DND-41 (cell line): ENCODE measurements around the gene FAM53B.

ENCODE experiments used
- EZH2 ChIP-seq: IDR thresholded peaks from 3 replicates; pipeline ENCODE4 v1.6.1; 2012; ENCODE audit warnings: borderline replicate concordance, low read depth, mild to moderate bottlenecking, moderate library complexity, low read length, inconsistent platforms; ENCODE audit not compliant: severe bottlenecking
- TF ChIP-seq, protein P1 (sequence below): IDR thresholded peaks from 2 replicates; pipeline ENCODE4 v1.5.1; 2012; ENCODE audit warnings: borderline replicate concordance, low read length, moderate library complexity, mild to moderate bottlenecking; ENCODE audit not compliant: poor library complexity, severe bottlenecking; ENCODE audit errors: extremely low read depth

DNA sequence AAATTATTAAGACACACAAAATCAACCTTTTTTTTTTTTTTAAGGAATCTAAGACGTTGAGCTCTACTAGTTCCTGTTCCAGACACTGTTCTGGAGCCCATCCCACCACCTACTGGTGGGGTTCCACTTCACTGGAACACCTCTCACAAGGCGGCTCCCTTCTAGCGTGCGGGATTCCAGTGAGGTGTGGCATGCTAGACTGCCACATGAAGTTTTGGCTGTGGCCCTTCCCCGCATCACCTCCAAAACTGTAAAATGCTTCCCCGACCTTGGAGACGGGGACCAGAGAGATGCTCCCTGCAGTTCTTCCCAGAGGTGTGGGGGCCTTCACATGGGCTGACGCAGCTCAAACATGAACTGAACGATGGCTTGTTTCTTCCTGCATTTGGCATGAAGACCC lies 12.6 kb downstream of the FAM53B start:
- TF ChIP-seq, protein P1, sequence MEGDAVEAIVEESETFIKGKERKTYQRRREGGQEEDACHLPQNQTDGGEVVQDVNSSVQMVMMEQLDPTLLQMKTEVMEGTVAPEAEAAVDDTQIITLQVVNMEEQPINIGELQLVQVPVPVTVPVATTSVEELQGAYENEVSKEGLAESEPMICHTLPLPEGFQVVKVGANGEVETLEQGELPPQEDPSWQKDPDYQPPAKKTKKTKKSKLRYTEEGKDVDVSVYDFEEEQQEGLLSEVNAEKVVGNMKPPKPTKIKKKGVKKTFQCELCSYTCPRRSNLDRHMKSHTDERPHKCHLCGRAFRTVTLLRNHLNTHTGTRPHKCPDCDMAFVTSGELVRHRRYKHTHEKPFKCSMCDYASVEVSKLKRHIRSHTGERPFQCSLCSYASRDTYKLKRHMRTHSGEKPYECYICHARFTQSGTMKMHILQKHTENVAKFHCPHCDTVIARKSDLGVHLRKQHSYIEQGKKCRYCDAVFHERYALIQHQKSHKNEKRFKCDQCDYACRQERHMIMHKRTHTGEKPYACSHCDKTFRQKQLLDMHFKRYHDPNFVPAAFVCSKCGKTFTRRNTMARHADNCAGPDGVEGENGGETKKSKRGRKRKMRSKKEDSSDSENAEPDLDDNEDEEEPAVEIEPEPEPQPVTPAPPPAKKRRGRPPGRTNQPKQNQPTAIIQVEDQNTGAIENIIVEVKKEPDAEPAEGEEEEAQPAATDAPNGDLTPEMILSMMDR: no peak
- no peak for TF ChIP-seq EZH2
